ENCODE data around the gene PPDPF.

- TF ChIP-seq CTCF (IDR thresholded peaks at IDR 0.05; ENCODE audit: low read depth, low read length) (no peak), MYC (IDR thresholded peaks at IDR 0.05; ENCODE audit: low read depth, low read length) (no peak), POLR2A (IDR thresholded peaks at IDR 0.05; ENCODE audit: extremely low read depth, insufficient read length) (no peak)
- TF ChIP-seq, protein P1, sequence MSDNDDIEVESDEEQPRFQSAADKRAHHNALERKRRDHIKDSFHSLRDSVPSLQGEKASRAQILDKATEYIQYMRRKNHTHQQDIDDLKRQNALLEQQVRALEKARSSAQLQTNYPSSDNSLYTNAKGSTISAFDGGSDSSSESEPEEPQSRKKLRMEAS (IDR thresholded peaks at IDR 0.05; ENCODE audit: low read depth, low read length) = no peak
These were observed 32.8 kb upstream of the PPDPF start for GRCh38 chr20:63487781-63488241.
